ENCODE results near the gene KCNC2.

The KCNC2 gene

DNA sequence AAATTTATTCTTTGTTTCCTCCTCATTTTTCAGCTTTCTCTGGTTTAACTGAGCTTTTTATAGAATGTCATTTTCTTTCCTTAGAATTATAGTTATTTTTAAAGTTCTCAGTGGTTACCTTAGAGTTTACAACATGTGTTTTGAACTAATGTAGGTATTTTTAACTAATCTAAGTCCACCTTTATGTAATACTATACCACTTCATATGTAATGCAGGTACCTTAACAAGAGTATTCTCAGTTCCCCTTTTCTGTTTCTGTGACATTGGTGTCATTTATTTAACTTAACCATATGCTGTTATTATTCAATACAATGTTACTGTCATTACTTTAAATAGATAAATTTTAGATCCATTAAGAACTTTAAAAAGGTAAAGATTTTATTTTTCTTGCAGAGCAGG lies 30.3 kb upstream of the KCNC2 start:
- H3K79me2 ChIP-seq (ENCODE audit: insufficient read depth, low read length), result no peaks in the 10 kb centered on the region
- H3K36me3 ChIP-seq (ENCODE audit: low read length), result no peaks in the 10 kb centered on the region
- H3K27ac ChIP-seq (ENCODE audit: low read depth, low read length), result no peak overlapping the region
- H3K4me3 ChIP-seq (ENCODE audit: insufficient read depth, low read length, poor library complexity, severe bottlenecking), result no peak overlapping the region
- no peaks in the 10 kb centered on the region for H3F3A ChIP-seq (ENCODE audit: insufficient read depth)
- H3K9ac ChIP-seq (ENCODE audit: low read length), result no peak overlapping the region
- no peak overlapping the region for H3K4me2 ChIP-seq (ENCODE audit: low read depth, low read length, poor library complexity, severe bottlenecking)
- no peak overlapping the region for H2AFZ ChIP-seq (ENCODE audit: low read depth, low read length, severe bottlenecking)
- no peaks in the 10 kb centered on the region for H3K9me3 ChIP-seq (ENCODE audit: insufficient read depth, low read length)
- TF ChIP-seq, protein P1, sequence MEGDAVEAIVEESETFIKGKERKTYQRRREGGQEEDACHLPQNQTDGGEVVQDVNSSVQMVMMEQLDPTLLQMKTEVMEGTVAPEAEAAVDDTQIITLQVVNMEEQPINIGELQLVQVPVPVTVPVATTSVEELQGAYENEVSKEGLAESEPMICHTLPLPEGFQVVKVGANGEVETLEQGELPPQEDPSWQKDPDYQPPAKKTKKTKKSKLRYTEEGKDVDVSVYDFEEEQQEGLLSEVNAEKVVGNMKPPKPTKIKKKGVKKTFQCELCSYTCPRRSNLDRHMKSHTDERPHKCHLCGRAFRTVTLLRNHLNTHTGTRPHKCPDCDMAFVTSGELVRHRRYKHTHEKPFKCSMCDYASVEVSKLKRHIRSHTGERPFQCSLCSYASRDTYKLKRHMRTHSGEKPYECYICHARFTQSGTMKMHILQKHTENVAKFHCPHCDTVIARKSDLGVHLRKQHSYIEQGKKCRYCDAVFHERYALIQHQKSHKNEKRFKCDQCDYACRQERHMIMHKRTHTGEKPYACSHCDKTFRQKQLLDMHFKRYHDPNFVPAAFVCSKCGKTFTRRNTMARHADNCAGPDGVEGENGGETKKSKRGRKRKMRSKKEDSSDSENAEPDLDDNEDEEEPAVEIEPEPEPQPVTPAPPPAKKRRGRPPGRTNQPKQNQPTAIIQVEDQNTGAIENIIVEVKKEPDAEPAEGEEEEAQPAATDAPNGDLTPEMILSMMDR (IDR thresholded peaks at IDR 0.05; ENCODE audit: insufficient read depth, low read length, poor library complexity, severe bottlenecking), result no peak
- TF ChIP-seq EZH2phosphoT487 (conservative IDR thresholded peaks at IDR 0.05; ENCODE audit: low read length), result no peak
- no peaks in the 10 kb centered on the region for H3K27me3 ChIP-seq (ENCODE audit: low read length)
- no peaks in the 10 kb centered on the region for H4K20me1 ChIP-seq (ENCODE audit: low read depth, low read length)
- no peaks in the 10 kb centered on the region; the same call in 1 of the 2 replicates for H3K9me2 ChIP-seq (replicated peaks; ENCODE audit: insufficient read depth, low read length)

DNA sequence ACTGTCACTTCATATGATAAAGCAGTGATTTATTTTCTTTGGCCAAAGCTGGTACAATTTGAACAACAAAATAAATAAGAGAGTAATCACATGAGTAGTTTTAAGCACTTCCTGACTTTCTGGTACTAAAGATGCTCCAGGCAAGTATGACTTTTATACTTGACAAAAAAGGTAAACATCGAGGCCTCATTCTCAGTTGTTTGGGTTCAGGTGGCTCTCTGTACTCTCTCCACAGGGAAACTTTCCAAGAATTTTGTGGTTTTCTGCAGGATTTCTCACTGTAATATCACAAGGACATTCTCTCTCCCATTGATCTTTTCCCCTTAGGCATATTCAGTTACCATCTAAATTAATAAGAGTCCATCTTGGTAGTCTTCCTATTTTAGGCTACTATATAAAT lies 26.6 kb upstream of the KCNC2 start:
- no peak overlapping the region for H3K27ac ChIP-seq (ENCODE audit: low read depth, low read length)
- no peak overlapping the region for H3K4me2 ChIP-seq (ENCODE audit: low read depth, low read length, poor library complexity, severe bottlenecking)
- H3K36me3 ChIP-seq (ENCODE audit: low read length), result no peaks in the 10 kb centered on the region
- H3K9me3 ChIP-seq (ENCODE audit: insufficient read depth, low read length), result no peaks in the 10 kb centered on the region
- no peak overlapping the region for H3K4me3 ChIP-seq (ENCODE audit: insufficient read depth, low read length, poor library complexity, severe bottlenecking)
- no peak for TF ChIP-seq EZH2phosphoT487 (conservative IDR thresholded peaks at IDR 0.05; ENCODE audit: low read length)
- TF ChIP-seq, protein P1 (IDR thresholded peaks at IDR 0.05; ENCODE audit: insufficient read depth, low read length, poor library complexity, severe bottlenecking), result no peak
- H2AFZ ChIP-seq (ENCODE audit: low read depth, low read length, severe bottlenecking), result no peak overlapping the region
- H3F3A ChIP-seq (ENCODE audit: insufficient read depth), result no peaks in the 10 kb centered on the region
- no peaks in the 10 kb centered on the region for H3K27me3 ChIP-seq (ENCODE audit: low read length)
- no peaks in the 10 kb centered on the region; the same call in 1 of the 2 replicates for H3K9me2 ChIP-seq (replicated peaks; ENCODE audit: insufficient read depth, low read length)
- H3K9ac ChIP-seq (ENCODE audit: low read length), result no peak overlapping the region
- no peaks in the 10 kb centered on the region for H4K20me1 ChIP-seq (ENCODE audit: low read depth, low read length)
- H3K79me2 ChIP-seq (ENCODE audit: insufficient read depth, low read length), result no peaks in the 10 kb centered on the region

DNA sequence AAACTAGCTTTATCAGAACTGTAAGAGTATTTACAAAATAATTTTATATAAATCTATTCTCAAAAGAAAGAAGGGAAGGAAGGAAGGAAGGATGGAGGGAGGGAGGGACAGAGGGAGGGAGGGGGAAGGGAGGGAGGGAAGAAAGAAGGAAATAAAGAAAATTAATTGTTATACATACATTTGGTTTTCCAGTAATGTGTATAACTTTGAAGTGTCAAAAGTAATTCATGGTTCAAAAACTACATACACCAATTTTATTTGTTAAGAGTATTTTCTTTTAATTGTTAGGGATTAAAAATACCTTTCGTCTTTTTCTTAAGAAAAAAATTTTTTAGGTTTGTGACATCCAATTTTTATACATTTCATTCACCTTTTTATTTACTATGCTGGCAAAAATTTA lies 17.5 kb upstream of the KCNC2 start:
- Histone ChIP-seq H3K36me3 (ENCODE audit: low read length) (no peaks in the 10 kb centered on the region), H3K9me3 (ENCODE audit: insufficient read depth, low read length) (no peaks in the 10 kb centered on the region), H3K4me2 (ENCODE audit: low read depth, low read length, poor library complexity, severe bottlenecking) (no peak overlapping the region), H2AFZ (ENCODE audit: low read depth, low read length, severe bottlenecking) (no peak overlapping the region), H3K79me2 (ENCODE audit: insufficient read depth, low read length) (no peaks in the 10 kb centered on the region), H3F3A (ENCODE audit: insufficient read depth) (no peaks in the 10 kb centered on the region), H4K20me1 (ENCODE audit: low read depth, low read length) (no peaks in the 10 kb centered on the region), H3K27me3 (ENCODE audit: low read length) (no peaks in the 10 kb centered on the region), H3K4me3 (ENCODE audit: insufficient read depth, low read length, poor library complexity, severe bottlenecking) (no peak overlapping the region), H3K9me2 (replicated peaks; ENCODE audit: insufficient read depth, low read length) (no peaks in the 10 kb centered on the region), H3K27ac (ENCODE audit: low read depth, low read length) (no peak overlapping the region), H3K9ac (ENCODE audit: low read length) (no peak overlapping the region)
- TF ChIP-seq, protein P1 (IDR thresholded peaks at IDR 0.05; ENCODE audit: insufficient read depth, low read length, poor library complexity, severe bottlenecking), result no peak
- no peak for TF ChIP-seq EZH2phosphoT487 (conservative IDR thresholded peaks at IDR 0.05; ENCODE audit: low read length)

Data from SU-DHL-6 (cell line).